ENCODE results near the gene IDNK. TPM values are rescaled to one million over a fixed set of nuclear protein-coding genes. Genes with fewer than 3 reads are reported as not detected.
"Not testable (repeated sequence)": the region's sequence is repeated elsewhere in the genome, so short reads cannot be mapped to it uniquely, and the experiment has no call there.

Gene IDNK
- 4.2 TPM for polyA plus RNA-seq (ENCODE audit: insufficient read length)

DNA sequence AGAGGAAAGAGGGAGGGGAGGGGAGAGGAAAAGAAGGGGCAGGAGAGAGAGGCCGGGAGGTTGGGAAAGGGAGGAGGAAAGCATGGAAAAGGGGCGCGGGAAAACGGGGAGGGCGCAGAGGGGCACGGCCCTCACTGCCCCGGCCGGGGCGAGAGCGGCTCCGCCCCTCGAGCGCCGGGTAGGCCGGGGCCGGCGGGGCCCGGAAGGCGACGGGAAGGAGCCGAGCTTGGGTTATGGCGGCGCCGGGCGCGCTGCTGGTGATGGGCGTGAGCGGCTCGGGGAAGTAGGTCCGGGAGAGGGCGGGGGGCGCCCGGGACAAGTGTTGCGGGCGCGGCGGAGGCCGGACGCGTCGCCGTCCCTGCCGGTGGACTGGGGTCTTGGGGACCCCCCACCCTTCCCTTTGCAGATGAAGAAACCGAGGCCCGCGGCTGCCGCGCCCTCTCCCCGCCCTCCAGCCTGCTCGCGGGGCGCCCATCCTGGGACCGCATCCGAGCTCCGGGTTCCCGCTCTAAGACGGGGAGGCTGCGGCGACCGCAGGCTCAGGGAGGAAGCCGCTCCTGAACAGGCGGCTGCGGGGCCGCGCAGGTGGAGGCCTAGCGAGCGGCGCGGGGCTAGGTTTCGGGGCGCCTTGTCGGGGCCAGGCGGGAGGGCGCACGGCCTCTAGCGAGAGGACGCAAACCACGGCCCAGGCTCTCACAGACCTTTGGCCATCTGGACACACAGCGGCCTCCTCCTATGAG lies at the start of gene IDNK:
TSS of gene IDNK (plus strand) at position 205 of the 740 bp plus-strand sequence. CDS start at position 234, 29 bp downstream.
- no peak for DNase-seq (ENCODE audit: low read depth)

DNA sequence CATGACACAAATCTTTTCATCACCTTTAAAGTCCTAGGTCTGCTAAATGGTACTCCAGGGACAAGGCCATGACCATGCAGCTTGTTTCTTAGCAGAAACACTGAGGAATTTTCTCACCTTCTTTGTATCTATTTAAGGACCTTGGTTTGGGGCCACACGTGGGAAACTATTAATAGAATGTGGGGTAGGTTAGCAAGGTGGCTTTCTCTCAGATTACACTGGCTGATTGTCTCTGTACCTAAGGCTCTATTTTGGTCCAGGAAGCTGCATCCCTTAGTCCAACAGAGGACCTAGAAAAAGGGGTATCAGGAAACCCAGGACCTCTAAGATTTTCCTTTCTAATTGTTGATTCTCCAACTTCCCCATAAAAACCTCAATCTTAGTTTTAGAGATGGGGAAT lies 48.5 kb upstream of the IDNK start:
- no peak for DNase-seq (ENCODE audit: low read depth)

DNA sequence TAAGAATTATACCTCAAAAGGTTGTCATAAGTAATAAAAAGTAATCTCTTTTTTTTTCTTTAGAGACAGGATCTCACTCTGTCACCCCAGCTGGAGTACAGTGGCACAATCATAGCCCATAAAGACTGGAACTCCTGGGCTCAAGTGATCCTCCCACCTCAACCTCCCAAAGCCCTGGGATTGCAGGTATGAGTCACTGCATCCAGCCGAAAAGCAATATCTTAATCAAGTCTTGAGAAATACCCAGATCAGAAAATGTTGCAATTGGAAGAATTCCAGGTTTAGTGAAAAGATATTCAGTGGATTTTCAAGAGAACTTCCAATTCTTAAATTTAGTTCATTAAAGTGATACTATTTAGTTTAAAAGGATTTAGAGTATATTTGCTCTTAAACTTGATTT lies 40.9 kb upstream of the IDNK start:
- DNase-seq (ENCODE audit: low read depth), result no peak

DNA sequence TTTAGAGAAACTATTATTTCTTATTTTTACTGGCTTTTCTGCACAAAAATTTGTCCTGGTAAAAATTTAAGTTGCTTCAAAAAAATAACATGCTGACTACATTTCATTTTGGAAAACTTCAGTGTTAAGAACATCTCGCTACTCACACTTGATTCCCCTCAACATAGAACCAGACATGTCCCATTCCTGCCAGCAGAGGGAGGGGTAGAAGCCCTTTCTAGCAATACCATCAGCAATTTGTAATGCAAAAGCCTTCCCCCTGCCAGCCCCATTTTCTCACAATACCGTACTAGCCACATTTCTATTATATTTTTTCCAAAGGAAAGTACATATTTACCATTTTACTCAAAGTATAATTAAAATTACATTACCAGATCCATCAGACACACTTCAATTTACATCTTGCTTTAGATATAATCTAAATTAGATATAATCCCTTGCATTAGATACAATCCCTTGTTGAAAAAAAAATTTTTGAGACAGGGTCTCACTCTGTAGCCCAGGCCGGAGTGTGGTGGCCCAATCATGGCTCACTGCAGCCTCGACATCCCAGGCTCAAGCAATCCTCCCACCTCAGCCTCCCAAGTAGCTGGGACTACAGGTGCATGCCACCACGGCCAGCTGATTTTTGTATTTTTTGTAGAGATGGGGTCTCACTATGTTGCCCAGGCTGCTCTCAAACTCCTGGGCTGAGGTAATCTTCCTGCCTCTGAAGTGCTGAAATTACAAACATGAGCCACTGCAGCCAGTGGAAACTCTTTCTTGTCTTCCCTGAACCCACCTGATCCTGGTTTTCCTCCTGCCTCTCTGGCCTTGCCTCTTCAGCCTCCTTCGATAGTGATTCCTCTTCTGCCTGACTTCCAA lies 39.6 kb upstream of the IDNK start:
- DNase-seq (ENCODE audit: low read depth), result no peak

DNA sequence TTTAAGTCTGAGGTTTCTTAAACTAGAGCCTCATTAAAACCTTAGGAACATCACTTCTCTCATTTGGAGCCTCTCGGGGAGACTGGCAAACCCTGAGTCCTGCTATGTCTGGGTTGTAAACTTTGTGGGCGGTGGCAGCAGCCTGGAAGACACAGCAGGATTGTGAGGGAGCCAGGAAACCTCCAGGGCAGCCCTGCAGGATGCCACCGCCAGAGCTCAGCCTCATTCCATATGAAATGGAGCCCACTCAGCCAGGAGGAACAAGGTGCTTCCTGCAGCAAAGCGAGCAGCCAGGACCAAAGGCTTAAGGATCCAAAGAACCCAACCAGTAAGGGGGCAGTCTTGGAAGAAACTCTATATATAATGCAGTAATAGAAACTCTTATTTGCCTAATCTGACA lies 37.9 kb upstream of the IDNK start:
- no peak for DNase-seq (ENCODE audit: low read depth)

DNA sequence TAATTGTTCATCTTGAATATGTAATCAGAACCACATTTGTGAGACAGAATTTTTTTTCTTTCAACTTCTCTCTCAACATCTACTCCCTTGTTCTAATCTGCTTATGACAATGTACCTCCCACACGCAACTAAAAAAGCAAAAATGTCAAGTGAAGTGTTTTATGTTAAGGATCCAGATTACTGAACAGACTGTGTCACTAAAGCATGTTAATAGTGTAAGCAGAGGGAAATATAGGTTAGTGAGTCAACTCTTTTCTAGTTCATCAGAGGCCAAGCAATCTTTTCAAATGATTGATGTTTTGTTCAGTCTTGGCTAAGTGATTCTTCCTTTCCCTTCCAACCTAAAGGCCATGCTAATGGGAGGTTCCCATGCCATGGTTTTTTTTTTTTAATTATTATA lies 34.7 kb upstream of the IDNK start:
- no peak for DNase-seq (ENCODE audit: low read depth)

DNA sequence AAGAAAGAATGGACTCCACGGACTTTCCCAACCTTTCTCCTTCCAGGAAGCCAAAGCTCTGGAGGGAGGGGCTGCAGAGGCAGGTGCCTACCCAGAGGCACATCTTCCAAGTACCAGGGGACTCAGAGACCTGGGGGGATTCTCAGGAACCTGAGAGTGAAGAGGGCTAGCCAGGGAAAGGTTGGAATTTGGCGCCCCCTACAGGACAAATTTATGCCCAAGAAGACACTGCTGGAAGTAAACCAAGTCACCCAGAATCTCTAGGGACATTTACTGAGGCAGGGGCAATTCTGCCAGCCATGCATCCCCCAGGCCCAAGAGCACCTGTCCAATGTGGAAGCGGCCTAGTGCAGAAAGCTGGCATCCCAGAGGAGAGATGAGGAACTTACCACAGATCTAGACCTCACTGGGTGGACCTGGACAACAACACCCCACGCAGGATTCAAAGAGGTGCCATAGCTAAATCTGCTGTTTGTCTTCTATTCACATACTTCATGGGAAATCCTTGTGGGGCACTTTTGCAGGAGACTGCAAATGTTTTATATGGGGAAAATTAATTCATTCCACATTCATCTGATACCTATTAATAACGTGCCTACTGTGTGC lies 25.9 kb upstream of the IDNK start:
- DNase-seq (ENCODE audit: low read depth), result no peak

DNA sequence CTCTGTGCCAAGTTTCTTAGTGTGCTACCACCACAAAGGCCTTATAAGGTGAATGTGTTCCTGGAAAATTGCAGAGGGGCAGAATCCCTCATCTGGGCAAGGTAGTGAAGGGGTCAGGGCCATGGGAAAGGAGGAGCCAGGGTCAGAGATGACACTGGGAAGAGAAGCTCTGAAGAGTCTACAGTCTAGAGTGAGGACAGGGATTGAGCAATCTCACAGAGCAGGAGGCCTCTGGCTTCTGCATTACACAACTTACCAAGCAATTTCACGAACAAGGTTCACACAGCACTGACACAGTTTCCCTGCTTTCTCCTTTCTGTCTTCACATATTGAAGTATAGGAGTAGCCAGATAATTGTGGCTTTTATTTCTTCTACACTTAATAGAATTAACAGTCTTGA lies 24.5 kb upstream of the IDNK start:
- DNase-seq (ENCODE audit: low read depth), result no peak

DNA sequence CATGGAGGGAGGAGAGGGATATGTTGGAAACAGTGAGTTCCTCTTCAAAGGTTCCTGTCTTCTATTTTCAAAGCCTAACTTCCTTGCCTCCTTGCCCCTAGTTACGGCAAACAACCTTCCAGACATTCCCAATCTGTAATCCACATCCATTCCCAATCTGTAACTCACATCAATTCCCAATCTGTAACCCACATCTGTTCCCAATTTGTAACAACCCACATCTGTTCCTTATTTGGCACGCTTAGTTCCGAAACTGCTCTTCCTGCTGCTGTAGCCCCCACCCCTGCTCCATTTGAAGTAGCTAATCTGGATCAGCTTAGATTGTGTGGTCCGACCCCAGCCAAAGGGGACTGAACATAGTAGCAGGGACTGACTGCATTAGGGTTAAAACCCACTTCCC lies 23.9 kb upstream of the IDNK start:
- no peak for DNase-seq (ENCODE audit: low read depth)

DNA sequence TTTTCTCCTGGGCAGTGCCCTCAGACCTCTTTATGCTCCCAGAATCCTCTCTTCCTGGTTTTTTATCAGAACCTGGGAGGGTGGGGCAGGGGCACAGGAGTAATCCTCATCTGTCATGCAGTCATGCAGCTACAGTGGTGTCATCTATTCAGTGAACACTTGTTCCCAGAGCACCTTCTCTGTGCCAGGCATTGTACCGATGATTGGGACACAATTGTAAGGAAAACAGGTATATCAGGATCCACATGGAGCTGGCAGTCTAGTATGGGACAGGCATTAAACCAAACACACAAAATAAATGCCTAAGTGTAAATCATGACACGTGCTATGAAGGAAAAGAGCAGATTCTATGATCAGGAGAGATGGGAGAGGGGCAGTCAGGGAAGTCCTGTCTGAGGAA lies 21.5 kb upstream of the IDNK start:
- no peak for DNase-seq (ENCODE audit: low read depth)

DNA sequence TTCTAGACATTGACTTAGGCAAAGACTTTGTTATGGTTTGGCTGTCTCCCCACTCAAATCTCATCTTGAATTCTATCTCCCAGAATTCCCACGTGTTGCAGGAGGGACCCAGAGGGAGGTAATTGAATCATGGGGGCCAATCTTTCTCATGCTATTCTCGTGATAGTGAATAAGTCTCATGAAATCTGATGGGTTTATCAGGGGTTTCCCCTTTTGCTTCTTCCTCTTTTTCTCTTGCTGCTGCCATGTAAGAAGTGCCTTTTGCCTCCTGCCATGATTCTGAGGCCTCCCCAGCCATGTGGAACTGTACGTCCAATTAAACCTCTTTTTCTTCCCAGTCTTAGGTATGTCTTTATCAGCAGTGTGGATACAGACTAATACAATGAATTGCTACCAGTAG lies 15.3 kb upstream of the IDNK start:
- DNase-seq (ENCODE audit: low read depth), result not testable (repeated sequence)

DNA sequence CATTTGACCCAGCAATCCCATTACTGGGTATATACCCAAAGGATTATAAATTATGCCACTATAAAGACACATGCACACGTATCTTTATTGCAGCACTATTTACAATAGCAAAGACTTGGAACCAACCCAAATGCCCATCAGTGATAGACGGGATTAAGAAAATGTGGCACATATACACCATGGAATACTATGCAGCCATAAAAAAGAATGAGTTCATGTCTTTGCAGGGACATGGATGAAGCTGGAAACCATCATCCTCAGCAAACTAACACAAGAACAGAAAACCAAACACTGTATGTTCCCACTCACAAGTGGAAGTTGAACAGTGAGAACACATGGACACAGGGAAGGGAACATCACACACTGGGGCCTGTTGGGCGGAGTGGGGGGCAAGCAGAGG lies 9.6 kb upstream of the IDNK start:
- DNase-seq (ENCODE audit: low read depth), result not testable (repeated sequence)

DNA sequence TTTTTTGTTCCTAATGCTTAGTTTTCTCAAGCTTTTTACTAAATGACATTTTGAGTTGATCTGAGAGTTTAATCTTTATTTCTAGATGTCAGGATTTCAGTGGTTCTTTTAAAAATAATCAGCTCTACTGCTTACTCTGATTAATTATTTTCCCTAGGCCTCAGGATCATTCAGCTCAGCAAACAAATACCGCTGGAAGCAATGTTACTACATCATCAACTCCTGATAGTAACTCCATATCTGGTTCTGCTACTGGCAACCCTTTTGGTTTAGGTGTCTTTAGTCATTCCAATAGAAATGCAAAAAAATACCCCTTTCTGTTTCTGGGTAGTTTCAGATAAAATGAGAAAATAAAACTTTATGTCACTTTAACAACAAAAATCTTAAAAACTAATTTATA lies 5.6 kb upstream of the IDNK start:
- no peak for DNase-seq (ENCODE audit: low read depth)

DNA sequence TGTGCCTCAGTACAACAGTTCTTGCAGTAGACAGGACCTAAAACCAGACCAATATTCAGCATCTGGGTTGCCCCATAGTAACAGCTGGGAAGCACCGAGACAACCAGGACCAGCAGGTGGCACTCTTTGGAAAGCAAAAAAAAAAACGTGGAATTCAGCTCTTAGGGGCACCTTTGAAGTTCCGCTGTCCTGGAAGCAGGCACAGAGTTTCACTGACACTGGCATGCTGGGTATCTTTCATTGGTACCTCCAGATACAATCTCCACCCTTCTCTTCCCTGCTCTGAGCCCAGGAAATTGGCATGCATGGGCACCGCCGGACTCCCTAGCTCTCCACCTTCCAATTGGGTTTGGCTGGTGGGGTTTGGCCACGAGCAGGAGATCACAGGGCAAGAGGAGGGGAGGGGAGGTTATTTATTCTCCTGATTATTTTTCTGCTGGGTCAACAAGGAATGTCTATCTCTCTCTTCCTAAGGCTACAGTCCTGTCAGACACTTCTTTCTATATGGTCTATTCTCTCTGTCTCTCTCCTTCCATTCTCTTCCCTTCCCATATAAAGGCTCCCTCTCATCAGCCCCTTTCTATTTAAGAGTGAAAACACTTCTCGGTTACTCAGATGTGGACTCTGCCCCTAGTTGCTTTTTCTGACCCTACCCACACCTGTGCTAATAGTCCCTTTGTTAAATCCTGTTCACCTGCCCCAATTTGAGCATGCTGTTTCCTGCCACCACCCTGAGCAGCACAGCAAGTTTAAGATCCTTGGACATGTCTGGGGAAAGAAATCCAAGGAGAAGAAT lies 1.9 kb upstream of the IDNK start:
- no peak for DNase-seq (ENCODE audit: low read depth)

DNA sequence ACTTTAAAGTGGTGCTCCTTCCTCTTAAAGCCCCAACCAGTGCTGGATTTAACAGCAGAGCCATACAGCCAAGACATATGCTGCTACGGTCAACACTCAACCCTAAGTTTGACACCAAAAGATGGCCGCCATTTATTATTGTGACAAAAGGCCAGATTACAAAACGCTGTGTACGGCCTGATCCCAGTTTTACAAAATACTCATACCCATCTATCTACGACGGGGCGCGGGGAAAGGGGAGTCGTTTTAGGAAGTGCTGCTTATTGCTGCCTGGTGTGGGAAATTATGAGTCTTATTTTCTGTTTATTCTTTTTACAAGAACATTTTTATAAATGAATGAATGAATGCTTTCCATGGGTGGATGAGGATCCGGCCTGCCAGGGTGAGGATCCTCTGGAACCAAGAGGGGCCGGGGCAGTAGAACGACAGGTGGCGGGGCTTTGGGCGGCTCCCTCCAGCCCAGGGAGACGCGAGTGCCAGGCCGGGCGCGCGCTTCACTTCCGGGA lies 457 bp upstream of the IDNK start:
- DNase-seq (ENCODE audit: low read depth), result no peak

DNA sequence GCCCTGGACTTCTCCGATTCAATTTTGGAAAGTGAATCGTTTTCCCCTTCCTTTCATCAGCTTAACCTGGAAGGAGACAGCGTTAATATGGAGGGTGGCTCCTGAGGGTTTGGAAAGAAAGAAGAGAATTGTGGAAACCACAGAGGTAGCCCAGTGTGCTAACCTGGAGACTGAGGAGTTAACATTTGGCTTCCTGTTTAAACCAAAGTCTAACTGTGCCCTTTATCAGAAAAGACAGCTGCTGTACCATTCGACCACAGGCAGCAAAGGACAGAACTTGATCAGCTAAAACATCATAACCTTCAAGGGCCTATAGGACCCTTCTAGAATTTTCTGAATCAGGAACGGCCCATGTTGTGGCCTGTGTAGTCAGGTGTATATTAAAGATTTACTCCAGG lies 735 bp downstream of the IDNK start:
- no peak for DNase-seq (ENCODE audit: low read depth)

DNA sequence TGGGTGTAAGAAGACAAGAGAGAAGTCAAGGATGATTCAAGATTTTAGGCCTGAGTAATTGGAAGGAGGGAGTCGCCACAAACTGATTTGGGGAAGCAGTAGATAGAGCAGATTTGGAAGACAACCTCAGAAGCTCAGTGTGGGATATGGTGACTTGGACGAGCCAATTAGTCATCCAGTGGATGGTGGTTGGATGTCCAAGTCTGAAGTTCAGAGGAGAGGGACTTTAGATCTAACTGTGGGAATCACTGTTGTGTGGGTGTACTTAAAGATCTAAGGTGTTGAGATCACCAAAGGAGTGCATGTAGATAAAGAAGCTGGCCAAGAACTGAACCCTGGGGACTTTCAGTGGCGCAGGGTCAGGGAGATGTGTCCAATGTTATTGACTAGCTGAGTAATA lies 2.2 kb downstream of the IDNK start:
- DNase-seq (ENCODE audit: low read depth), result no peak

DNA sequence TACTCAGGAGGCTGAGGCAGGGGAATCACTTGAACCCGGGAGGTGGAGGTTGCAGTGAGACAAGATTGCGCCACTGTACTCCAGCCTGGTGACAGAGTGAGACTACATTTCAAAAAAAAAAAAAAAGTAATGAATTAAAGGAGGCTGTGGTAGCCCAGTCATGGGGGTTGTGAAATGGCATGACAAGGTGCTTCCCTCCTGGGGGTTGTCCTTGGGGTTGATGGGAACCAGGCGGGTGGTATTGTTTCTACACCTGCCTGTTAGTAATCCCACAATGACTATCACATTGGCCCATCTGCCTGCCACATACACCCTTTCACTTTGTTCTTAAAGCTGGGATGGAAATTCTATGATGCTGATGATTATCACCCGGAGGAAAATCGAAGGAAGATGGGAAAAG lies 5.6 kb downstream of the IDNK start:
- no peak for DNase-seq (ENCODE audit: low read depth)

DNA sequence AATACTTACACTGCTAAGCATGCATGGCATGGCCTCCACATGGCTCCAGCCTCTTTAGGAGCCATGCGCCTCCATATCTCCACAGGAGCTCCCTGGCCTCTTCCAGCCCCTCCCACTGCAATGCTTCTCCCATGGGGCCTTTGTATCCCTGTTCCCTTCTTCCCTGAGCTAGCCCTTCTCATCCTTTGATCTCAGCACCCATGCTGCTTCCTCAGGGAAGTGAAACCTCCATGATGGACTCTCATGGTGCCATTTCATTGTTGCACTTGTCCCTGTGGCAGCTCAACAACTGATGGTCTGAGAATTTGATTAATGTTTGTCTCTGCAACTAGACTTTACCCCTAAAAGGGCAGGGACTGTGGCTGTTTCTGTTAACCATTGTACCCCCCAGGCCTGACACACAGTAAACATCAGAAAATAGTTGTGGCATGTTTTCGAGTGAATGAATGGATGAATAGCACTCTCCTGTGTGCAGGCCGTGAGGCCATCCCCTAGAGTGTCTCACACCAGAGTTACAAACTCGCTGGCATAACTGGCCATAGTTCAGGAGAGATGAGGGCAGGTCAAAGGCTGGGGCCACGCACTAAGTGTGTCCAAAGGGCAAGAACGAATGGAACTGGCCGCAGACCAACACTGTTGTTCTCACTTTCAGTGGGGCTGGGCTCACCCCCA lies 6.6 kb downstream of the IDNK start:
- DNase-seq (ENCODE audit: low read depth), result no peak

DNA sequence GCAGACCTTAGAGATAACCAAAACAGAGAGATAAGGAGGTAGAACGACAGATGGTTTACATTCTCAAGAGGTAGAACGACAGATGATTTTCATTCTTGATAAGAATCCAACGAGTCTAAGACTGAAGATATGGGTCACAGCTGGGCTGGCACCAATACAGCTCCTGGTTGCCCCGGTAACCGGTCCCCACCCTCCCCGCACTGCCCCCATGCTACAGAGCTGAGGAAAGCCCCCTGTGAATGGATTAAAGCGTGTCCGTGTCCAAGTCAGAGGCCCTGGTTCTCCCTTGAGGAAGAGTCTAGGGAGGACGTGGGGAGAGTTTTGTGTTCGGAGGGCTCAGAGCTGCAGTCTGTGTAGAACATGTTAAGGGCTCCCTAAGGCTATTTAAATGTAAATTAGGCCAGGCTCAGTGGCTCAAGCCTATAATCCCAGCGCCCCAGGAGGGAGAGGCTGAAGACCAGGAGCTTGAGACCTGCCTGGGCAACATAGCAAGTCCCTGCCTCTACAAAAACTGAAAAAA lies 8.1 kb downstream of the IDNK start:
- DNase-seq (ENCODE audit: low read depth), result no peak

DNA sequence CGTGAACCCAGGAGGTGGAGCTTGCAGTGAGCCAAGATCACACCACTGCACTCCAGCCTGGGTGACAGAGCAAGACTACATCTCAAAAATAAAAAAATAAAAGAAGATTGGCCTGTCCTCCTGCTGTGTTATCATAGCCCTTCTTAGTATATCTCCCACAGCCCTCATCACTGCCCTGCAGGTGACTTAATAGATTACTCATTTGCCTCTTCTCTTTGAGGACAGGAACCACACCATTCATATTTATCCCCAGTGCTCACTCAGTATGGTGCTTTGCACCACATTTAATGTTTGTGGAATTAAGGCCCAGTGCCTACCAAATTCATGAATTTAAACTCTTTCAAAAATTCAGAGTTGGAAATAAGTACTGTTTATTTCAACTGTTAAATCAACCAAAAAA lies 10.3 kb downstream of the IDNK start:
- no peak for DNase-seq (ENCODE audit: low read depth)

Data from forelimb muscle (tissue), 1 donor.